Measurements from ENCODE around the gene DYRK1A.
A peak's percentile ranks its signal among the peaks of the same experiment; 100 is the strongest.
"Not testable (repeated sequence)": the region's sequence is repeated elsewhere in the genome, so short reads cannot be mapped to it uniquely, and the experiment has no call there.

The DYRK1A gene

GRCh38 chr21:37528150-37528937 lies 161.8 kb downstream of the DYRK1A start:
- DNase-seq (ENCODE audit: low read depth): no peak

GRCh38 chr21:37529649-37530048 lies 163.1 kb downstream of the DYRK1A start:
- no peak for DNase-seq (ENCODE audit: low read depth)

- no peak for DNase-seq (ENCODE audit: low read depth)
Observed at GRCh38 chr21:37530901-37531351, 164.4 kb downstream of the DYRK1A start.

GRCh38 chr21:37531431-37531932 lies 164.9 kb downstream of the DYRK1A start:
- DNase-seq (ENCODE audit: low read depth): no peak

- peak; percentile 17 for DNase-seq (ENCODE audit: low read depth)
Observed at GRCh38 chr21:37532868-37533780, 166.6 kb downstream of the DYRK1A start.

- DNase-seq (ENCODE audit: low read depth): no peak
Observed at GRCh38 chr21:37534431-37534830, 167.9 kb downstream of the DYRK1A start.

GRCh38 chr21:37535130-37535529 lies 168.6 kb downstream of the DYRK1A start:
- no peak for DNase-seq (ENCODE audit: low read depth)

- no peak for DNase-seq (ENCODE audit: low read depth)
Observed at GRCh38 chr21:37535672-37536071, 169.1 kb downstream of the DYRK1A start.

GRCh38 chr21:37536616-37537278 lies 170.2 kb downstream of the DYRK1A start:
- no peak for DNase-seq (ENCODE audit: low read depth)

GRCh38 chr21:37537391-37537996 lies 170.9 kb downstream of the DYRK1A start:
- no peak for DNase-seq (ENCODE audit: low read depth)

GRCh38 chr21:37538971-37539590 lies 172.5 kb downstream of the DYRK1A start:
- DNase-seq (ENCODE audit: low read depth): no peak

GRCh38 chr21:37541128-37541527 lies 174.6 kb downstream of the DYRK1A start:
- DNase-seq (ENCODE audit: low read depth): not testable (repeated sequence)

GRCh38 chr21:37542512-37542911 lies 175.9 kb downstream of the DYRK1A start:
- DNase-seq (ENCODE audit: low read depth): no peak

GRCh38 chr21:37546299-37546908 lies 179.8 kb downstream of the DYRK1A start:
- no peak for DNase-seq (ENCODE audit: low read depth)

GRCh38 chr21:37546949-37547614 lies 180.5 kb downstream of the DYRK1A start:
- no peak for DNase-seq (ENCODE audit: low read depth)

GRCh38 chr21:37547615-37548200 lies 181.1 kb downstream of the DYRK1A start:
- DNase-seq (ENCODE audit: low read depth): no peak

GRCh38 chr21:37548521-37548981 lies 182.0 kb downstream of the DYRK1A start:
- DNase-seq (ENCODE audit: low read depth): no peak

GRCh38 chr21:37549730-37550129 lies 183.2 kb downstream of the DYRK1A start:
- DNase-seq (ENCODE audit: low read depth): not testable (repeated sequence)

- no peak for DNase-seq (ENCODE audit: low read depth)
Observed at GRCh38 chr21:37550157-37550556, 183.6 kb downstream of the DYRK1A start.
